Sciatic nerve (tissue), 2 donors: ENCODE data around the gene WDR27. TPM values are rescaled to one million over a fixed set of nuclear protein-coding genes. Genes with fewer than 3 reads are reported as not detected.
A peak's percentile ranks its signal among the peaks of the same experiment; 100 is the strongest.
"Not testable (repeated sequence)": the region's sequence is repeated elsewhere in the genome, so short reads cannot be mapped to it uniquely, and the experiment has no call there.

Experiments
- ATAC-seq: fragments of 200-7000 bp; cut with Tn5 transposase; one replicate; pipeline ENCODE4 v1.9.1; 2020; ENCODE audit warnings: mild to moderate bottlenecking, moderate library complexity
- DNase-seq: peaks from one replicate; pipeline ENCODE4 v3.0.0-alpha.2; 2020; ENCODE audit warnings: low spot score
- intact Hi-C: fragments of 100-400 bp; cut with DNase I; formaldehyde crosslinking; loops from one replicate; pipeline ENCODE4 v1.14.2; 2022
- total RNA-seq: library from RNA; stranded (reverse); fragmentation: NEBNext Ultra II Directional; extraction: Animal tissue kit (Norgen Biotek cat#: 25700); gene quantifications from one replicate; pipeline ENCODE4 v1.2.1, GENCODE V29; 2021
- donor health status: DM: no; HTN: no; CAD: no.
- donor health status: DM: no; HTN: no; CAD: no.

Gene WDR27
- total RNA-seq, 1 donor from 2014 or later: 58.5 TPM

- no peak for DNase-seq
- no peak for ATAC-seq
- intact Hi-C loops: no loop called here
These were observed 228.2 kb downstream of the WDR27 start for GRCh38 chr6:169473663-169474062.

- DNase-seq (no peak), ATAC-seq (peak; percentile 52)
- intact Hi-C loops: no loop called here
These were observed 228.9 kb downstream of the WDR27 start for GRCh38 chr6:169472786-169473416.

GRCh38 chr6:169470790-169471189 lies 231.0 kb downstream of the WDR27 start:
- DNase-seq (no peak), ATAC-seq (no peak)
- intact Hi-C loops: no loop called here

GRCh38 chr6:169469028-169469427 lies 232.8 kb downstream of the WDR27 start:
- ATAC-seq (no peak), DNase-seq (no peak)
- intact Hi-C loops: no loop called here

- DNase-seq, intact Hi-C loops: not testable (repeated sequence)
These were observed 234.1 kb downstream of the WDR27 start for GRCh38 chr6:169467755-169468154.

GRCh38 chr6:169466256-169466655 lies 235.6 kb downstream of the WDR27 start:
- intact Hi-C loops, ATAC-seq, DNase-seq: not testable (repeated sequence)

More at GRCh38 chr6:169467755-169468154, 234.1 kb downstream of the WDR27 start:
- not testable (repeated sequence) for ATAC-seq

- DNase-seq (no peak), ATAC-seq (no peak)
- intact Hi-C loops: no loop called here
These were observed 244.1 kb downstream of the WDR27 start for GRCh38 chr6:169457762-169458161.

- ATAC-seq (no peak), DNase-seq (no peak)
- intact Hi-C loops: no loop called here
These were observed 245.0 kb downstream of the WDR27 start for GRCh38 chr6:169456840-169457239.

- intact Hi-C loops: no loop called here
- DNase-seq (no peak), ATAC-seq (no peak)
These were observed 246.4 kb downstream of the WDR27 start for GRCh38 chr6:169455470-169455869.

- no peak for ATAC-seq
- no peak for DNase-seq
- intact Hi-C loops: no loop called here
These were observed 247.0 kb downstream of the WDR27 start for GRCh38 chr6:169454872-169455204.

GRCh38 chr6:169454204-169454871 lies 247.5 kb downstream of the WDR27 start:
- ATAC-seq (peak; percentile 52), DNase-seq (no peak)
- intact Hi-C loops: no loop called here

- ATAC-seq (peak; percentile 31), DNase-seq (no peak)
- intact Hi-C loops: no loop called here
These were observed 248.8 kb downstream of the WDR27 start for GRCh38 chr6:169452869-169453620.

GRCh38 chr6:169452117-169452868 lies 249.5 kb downstream of the WDR27 start:
- peak; percentile 95 for ATAC-seq
- intact Hi-C loops: no loop called here
- peak; percentile 90 for DNase-seq

- no peak for DNase-seq
- ATAC-seq: no peak
- intact Hi-C loops: no loop called here
These were observed 250.6 kb downstream of the WDR27 start for GRCh38 chr6:169451065-169451838.

- intact Hi-C loops: no loop called here
- DNase-seq (no peak), ATAC-seq (no peak)
These were observed 251.7 kb downstream of the WDR27 start for GRCh38 chr6:169450097-169450496.

- DNase-seq (no peak), ATAC-seq (no peak)
- intact Hi-C loops: no loop called here
These were observed 252.6 kb downstream of the WDR27 start for GRCh38 chr6:169449221-169449620.

- DNase-seq (no peak), ATAC-seq (peak; percentile 38)
- intact Hi-C loops: no loop called here
These were observed 255.9 kb downstream of the WDR27 start for GRCh38 chr6:169445661-169446581.

- no peak for ATAC-seq
- intact Hi-C loops: no loop called here
- no peak for DNase-seq
These were observed 256.6 kb downstream of the WDR27 start for GRCh38 chr6:169445227-169445626.
